ENCODE results near the gene KRT81. TPM values are rescaled to one million over a fixed set of nuclear protein-coding genes. Genes with fewer than 3 reads are reported as not detected.

Gene KRT81
- total RNA-seq, 1 experiment from 2014 or later, result 0.90 TPM

DNA sequence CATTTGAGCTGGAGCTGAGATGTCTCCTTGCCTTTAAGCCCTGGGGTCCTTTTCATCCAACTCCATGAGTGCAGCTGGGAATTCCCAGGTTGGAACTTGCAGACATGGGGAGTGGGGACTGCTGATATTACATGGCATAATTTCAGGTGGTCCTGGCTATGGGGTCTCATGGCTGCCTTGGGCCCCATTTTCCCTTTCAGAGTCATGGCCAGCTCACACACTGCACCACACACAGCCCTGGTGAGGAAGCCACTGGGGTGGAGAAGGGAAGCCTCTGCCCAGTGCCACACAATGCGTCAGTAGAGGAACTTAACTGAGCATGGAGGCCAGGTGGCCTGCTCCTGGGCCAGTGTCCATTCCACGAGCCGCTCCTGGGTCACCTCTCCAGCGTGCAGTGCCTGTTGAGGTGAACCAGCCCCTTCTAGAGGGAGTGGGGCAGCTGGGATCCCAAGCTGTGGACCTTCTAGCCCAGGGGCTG, 34.2 kb downstream of the KRT81 start:
- no TSS peak for BruUV-seq (replicated peaks)

DNA sequence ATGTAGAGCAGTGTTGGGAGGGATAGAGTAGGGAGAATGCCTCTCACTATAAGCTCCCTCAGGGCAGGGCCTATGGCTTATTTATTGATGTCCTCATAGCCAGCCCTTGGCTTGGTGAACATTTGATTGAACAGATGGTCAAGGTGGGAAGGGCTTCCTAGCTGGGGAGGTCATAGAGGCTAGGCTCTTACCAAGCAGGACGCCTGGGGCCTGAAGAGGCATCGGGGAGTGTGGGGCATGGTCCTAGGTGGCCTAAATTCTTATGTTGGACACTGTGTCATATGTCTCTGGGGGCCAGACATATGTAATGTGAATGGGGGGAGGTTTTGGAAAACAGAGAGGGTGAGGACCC, 34.8 kb downstream of the KRT81 start:
- BruUV-seq (replicated peaks), result no TSS peak
- intact Hi-C loops (cut with micrococcal nuclease; ENCODE audit: unreplicated experiment), result no loop called here
- Histone ChIP-seq H3K27me3 (ENCODE audit: control insufficient read depth, insufficient read depth, low read length) (no peaks in the 10 kb centered on the region), H3K36me3 (ENCODE audit: control insufficient read depth, insufficient read depth, low read length) (no peaks in the 10 kb centered on the region), H3K4me3 (ENCODE audit: low read depth in 2 of 2, low read length in 2 of 2) (no peak overlapping the region), H3K27ac (ENCODE audit: low read length) (peak overlapping the region; percentile 31; the same call in 1 of the 2 replicates), H3K4me1 (ENCODE audit: control insufficient read depth, insufficient read depth, low read length) (peaks cover 4% of the 10 kb centered on the region), H3K9me3 (ENCODE audit: control insufficient read depth, insufficient read depth, low read depth, low read length) (no peaks in the 10 kb centered on the region)
- ChIA-PET POLR2A (no interaction called here), CTCF (interaction anchor here (0.9 to 1.4 kb wide), 2 partner anchors 13 to 18 kb away, joined by 3 read pairs; no protein-coding TSS in a partner anchor)
- in situ Hi-C loops (cut with HindIII; ENCODE audit: low pct_unique_long_range_greater_than_20kb, low sequenced_read_pairs), result no loop called here
- no peak for ATAC-seq
- DNase-seq (ENCODE audit: low read depth, low spot score), result no peak
- TF ChIP-seq TCF7L2 (IDR thresholded peaks at IDR 0.05; ENCODE audit: low read depth, low read length) (no peak; the same call in 1 of the 2 replicates), SIN3A (IDR thresholded peaks at IDR 0.05; ENCODE audit: borderline replicate concordance, insufficient read depth, low read depth, low read length) (no peak), POLR2AphosphoS5 (IDR thresholded peaks at IDR 0.05; ENCODE audit: low read depth, low read length) (no peak)
- TF ChIP-seq, protein P1, sequence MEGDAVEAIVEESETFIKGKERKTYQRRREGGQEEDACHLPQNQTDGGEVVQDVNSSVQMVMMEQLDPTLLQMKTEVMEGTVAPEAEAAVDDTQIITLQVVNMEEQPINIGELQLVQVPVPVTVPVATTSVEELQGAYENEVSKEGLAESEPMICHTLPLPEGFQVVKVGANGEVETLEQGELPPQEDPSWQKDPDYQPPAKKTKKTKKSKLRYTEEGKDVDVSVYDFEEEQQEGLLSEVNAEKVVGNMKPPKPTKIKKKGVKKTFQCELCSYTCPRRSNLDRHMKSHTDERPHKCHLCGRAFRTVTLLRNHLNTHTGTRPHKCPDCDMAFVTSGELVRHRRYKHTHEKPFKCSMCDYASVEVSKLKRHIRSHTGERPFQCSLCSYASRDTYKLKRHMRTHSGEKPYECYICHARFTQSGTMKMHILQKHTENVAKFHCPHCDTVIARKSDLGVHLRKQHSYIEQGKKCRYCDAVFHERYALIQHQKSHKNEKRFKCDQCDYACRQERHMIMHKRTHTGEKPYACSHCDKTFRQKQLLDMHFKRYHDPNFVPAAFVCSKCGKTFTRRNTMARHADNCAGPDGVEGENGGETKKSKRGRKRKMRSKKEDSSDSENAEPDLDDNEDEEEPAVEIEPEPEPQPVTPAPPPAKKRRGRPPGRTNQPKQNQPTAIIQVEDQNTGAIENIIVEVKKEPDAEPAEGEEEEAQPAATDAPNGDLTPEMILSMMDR (IDR thresholded peaks at IDR 0.05), result no peak
- TF ChIP-seq, protein P2, sequence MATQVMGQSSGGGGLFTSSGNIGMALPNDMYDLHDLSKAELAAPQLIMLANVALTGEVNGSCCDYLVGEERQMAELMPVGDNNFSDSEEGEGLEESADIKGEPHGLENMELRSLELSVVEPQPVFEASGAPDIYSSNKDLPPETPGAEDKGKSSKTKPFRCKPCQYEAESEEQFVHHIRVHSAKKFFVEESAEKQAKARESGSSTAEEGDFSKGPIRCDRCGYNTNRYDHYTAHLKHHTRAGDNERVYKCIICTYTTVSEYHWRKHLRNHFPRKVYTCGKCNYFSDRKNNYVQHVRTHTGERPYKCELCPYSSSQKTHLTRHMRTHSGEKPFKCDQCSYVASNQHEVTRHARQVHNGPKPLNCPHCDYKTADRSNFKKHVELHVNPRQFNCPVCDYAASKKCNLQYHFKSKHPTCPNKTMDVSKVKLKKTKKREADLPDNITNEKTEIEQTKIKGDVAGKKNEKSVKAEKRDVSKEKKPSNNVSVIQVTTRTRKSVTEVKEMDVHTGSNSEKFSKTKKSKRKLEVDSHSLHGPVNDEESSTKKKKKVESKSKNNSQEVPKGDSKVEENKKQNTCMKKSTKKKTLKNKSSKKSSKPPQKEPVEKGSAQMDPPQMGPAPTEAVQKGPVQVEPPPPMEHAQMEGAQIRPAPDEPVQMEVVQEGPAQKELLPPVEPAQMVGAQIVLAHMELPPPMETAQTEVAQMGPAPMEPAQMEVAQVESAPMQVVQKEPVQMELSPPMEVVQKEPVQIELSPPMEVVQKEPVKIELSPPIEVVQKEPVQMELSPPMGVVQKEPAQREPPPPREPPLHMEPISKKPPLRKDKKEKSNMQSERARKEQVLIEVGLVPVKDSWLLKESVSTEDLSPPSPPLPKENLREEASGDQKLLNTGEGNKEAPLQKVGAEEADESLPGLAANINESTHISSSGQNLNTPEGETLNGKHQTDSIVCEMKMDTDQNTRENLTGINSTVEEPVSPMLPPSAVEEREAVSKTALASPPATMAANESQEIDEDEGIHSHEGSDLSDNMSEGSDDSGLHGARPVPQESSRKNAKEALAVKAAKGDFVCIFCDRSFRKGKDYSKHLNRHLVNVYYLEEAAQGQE (IDR thresholded peaks at IDR 0.05; ENCODE audit: insufficient read depth in 1 of 2, low read depth in 2 of 2, low read length in 1 of 2), result no peak

More for the DNA sequence above, 34.2 kb downstream of the KRT81 start:
- no peak for ATAC-seq
- H3K27ac ChIP-seq (ENCODE audit: low read length), result peak overlapping the region; percentile 51
- no peaks in the 10 kb centered on the region for H3K4me1 ChIP-seq (ENCODE audit: control insufficient read depth, insufficient read depth, low read length)
- H3K36me3 ChIP-seq (ENCODE audit: control insufficient read depth, insufficient read depth, low read length), result no peaks in the 10 kb centered on the region
- no peak overlapping the region for H3K4me3 ChIP-seq (ENCODE audit: low read depth in 2 of 2, low read length in 2 of 2)
- no peaks in the 10 kb centered on the region for H3K27me3 ChIP-seq (ENCODE audit: control insufficient read depth, insufficient read depth, low read length)
- intact Hi-C loops (cut with micrococcal nuclease; ENCODE audit: unreplicated experiment), result no loop called here
- TF ChIP-seq TCF7L2 (IDR thresholded peaks at IDR 0.05; ENCODE audit: low read depth, low read length) (peak; percentile 1; the same call in 1 of the 2 replicates), POLR2AphosphoS5 (IDR thresholded peaks at IDR 0.05; ENCODE audit: low read depth, low read length) (no peak)
- DNase-seq (ENCODE audit: low read depth, low spot score), result no peak
- in situ Hi-C loops (cut with HindIII; ENCODE audit: low pct_unique_long_range_greater_than_20kb, low sequenced_read_pairs), result no loop called here
- no peaks in the 10 kb centered on the region for H3K9me3 ChIP-seq (ENCODE audit: control insufficient read depth, insufficient read depth, low read depth, low read length)
- ChIA-PET CTCF (interaction anchor here (0.9 to 1.4 kb wide), 2 partner anchors 13 to 19 kb away, joined by 3 read pairs; no protein-coding TSS in a partner anchor), POLR2A (no interaction called here)

DNA sequence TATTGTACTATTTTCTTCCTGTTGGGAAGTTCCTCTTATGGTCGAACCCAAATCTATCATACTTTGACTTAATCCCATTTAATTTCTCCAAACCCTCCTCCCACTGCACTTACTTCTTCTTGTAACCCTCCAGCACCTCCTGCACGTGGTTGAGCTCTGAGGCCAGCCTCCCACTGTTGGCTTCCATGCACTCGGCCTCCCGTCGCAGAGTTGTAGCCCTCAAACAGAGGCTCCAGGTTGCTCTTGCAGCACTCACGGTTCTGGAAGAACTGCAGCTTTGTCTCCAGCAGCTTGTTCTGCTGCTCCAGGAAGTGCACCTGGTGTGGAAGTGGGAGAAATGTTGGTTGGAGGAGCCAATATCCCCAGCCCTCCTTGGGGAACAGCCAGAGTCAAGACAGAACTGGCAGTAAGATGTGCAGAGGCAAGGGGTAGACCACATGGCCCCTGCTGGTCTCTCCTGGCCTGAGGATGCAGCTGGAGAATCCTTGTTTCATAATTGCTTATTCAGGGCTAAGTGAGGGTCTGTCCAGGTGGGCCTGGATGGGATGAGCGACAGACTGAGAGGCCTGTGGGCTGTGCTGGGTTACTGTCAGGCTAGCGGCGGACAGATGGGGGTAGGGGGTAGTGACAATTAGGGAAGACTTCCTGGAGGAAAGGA, 35.3 kb downstream of the KRT81 start:
- in situ Hi-C loops (cut with HindIII; ENCODE audit: low pct_unique_long_range_greater_than_20kb, low sequenced_read_pairs), result no loop called here
- intact Hi-C loops (cut with micrococcal nuclease; ENCODE audit: unreplicated experiment), result no loop called here
- Histone ChIP-seq H3K4me3 (ENCODE audit: low read depth in 2 of 2, low read length in 2 of 2) (no peak overlapping the region), H3K36me3 (ENCODE audit: control insufficient read depth, insufficient read depth, low read length) (no peaks in the 10 kb centered on the region), H3K9me3 (ENCODE audit: control insufficient read depth, insufficient read depth, low read depth, low read length) (no peaks in the 10 kb centered on the region), H3K4me1 (ENCODE audit: control insufficient read depth, insufficient read depth, low read length) (peaks cover 5% of the 10 kb centered on the region), H3K27ac (ENCODE audit: low read length) (peak overlapping the region; percentile 7; the same call in 1 of the 2 replicates), H3K27me3 (ENCODE audit: control insufficient read depth, insufficient read depth, low read length) (no peaks in the 10 kb centered on the region)
- BruUV-seq (replicated peaks), result no TSS peak
- ChIA-PET POLR2A (no interaction called here), CTCF (interaction anchor here (0.9 to 1.4 kb wide), 3 partner anchors 12 to 23 kb away, joined by 3 to 5 read pairs (median 3); no protein-coding TSS in a partner anchor)
- TF ChIP-seq, protein P2 (IDR thresholded peaks at IDR 0.05; ENCODE audit: insufficient read depth in 1 of 2, low read depth in 2 of 2, low read length in 1 of 2), result no peak
- TF ChIP-seq TCF7L2 (IDR thresholded peaks at IDR 0.05; ENCODE audit: low read depth, low read length) (no peak), SIN3A (IDR thresholded peaks at IDR 0.05; ENCODE audit: borderline replicate concordance, insufficient read depth, low read depth, low read length) (no peak), POLR2AphosphoS5 (IDR thresholded peaks at IDR 0.05; ENCODE audit: low read depth, low read length) (no peak)
- TF ChIP-seq, protein P1 (IDR thresholded peaks at IDR 0.05), result no peak
- DNase-seq (ENCODE audit: low read depth, low spot score) (no peak), ATAC-seq (no peak)

Measured in Panc1 (cell line).